ENCODE data around the gene MYH15.

The MYH15 gene

DNA sequence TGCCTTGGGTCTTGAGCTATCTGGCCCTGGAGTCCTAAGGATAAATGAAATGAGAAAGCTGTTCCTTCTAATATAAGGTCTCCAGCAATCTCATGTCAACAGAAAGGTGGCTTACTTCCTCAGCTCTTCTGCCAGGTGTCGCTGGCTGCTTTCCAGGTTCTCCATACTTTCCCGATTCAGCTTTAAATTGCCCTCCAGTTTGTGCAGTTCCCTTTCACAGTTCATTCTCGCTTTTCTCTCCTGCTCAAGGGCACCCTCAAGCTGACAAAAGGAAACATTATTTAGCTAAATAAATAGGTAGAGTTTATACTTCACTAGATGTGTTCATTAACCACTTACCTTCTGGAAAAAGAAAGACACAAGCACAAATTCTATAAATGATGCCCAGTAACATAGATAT lies 73.0 kb downstream of the MYH15 start:
- DNase-seq (ENCODE audit: extremely low read depth, insufficient read length) = no peak
- Histone ChIP-seq H3K4me3 (replicated peaks; ENCODE audit: low read depth, low read length) (no peak overlapping the region), H3K36me3 (ENCODE audit: control insufficient read depth, insufficient read depth, low read length) (no peaks in the 10 kb centered on the region), H3K27me3 (replicated peaks; ENCODE audit: control insufficient read depth, insufficient read depth, low read length) (no peaks in the 10 kb centered on the region)
- no peak for TF ChIP-seq CTCF (IDR thresholded peaks at IDR 0.05; ENCODE audit: insufficient read depth, low read length, poor library complexity, severe bottlenecking)

GRCh38 chr3:108433928-108434327 lies 76.5 kb downstream of the MYH15 start:
- TF ChIP-seq CTCF (IDR thresholded peaks at IDR 0.05; ENCODE audit: insufficient read depth, low read length, poor library complexity, severe bottlenecking) = no peak
- no peaks in the 10 kb centered on the region for H3K27me3 ChIP-seq (replicated peaks; ENCODE audit: control insufficient read depth, insufficient read depth, low read length)
- H3K36me3 ChIP-seq (ENCODE audit: control insufficient read depth, insufficient read depth, low read length) = no peaks in the 10 kb centered on the region
- H3K4me3 ChIP-seq (replicated peaks; ENCODE audit: low read depth, low read length) = no peak overlapping the region
- DNase-seq (ENCODE audit: extremely low read depth, insufficient read length) = no peak

DNA sequence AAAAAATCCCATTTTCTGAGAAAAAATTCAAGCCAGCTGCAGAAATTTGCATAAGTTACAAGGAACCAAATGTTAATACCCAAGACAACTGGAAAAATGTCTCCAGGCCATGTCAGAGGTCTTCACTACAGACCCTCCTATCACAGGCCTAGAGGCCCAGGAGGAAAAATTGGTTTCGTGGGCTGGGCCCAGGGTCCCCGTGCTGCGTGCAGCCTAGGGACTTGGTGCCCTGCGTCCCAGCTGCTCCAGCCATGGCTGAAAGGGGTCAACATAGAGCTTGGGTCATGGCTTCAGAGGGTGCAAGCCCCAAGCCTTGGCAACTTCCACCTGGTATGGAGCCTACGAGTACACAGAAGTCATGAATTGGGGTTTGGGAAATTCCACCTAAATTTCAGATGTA lies 78.0 kb downstream of the MYH15 start:
- DNase-seq (ENCODE audit: extremely low read depth, insufficient read length) = no peak

GRCh38 chr3:108430540-108430939 lies 79.9 kb downstream of the MYH15 start:
- no peak overlapping the region for H3K4me3 ChIP-seq (replicated peaks; ENCODE audit: low read depth, low read length)
- no peak for DNase-seq (ENCODE audit: extremely low read depth, insufficient read length)
- no peaks in the 10 kb centered on the region for H3K27me3 ChIP-seq (replicated peaks; ENCODE audit: control insufficient read depth, insufficient read depth, low read length)
- TF ChIP-seq CTCF (IDR thresholded peaks at IDR 0.05; ENCODE audit: insufficient read depth, low read length, poor library complexity, severe bottlenecking) = no peak
- no peaks in the 10 kb centered on the region for H3K36me3 ChIP-seq (ENCODE audit: control insufficient read depth, insufficient read depth, low read length)

More for the DNA sequence above, 78.0 kb downstream of the MYH15 start:
- no peaks in the 10 kb centered on the region for H3K27me3 ChIP-seq (replicated peaks; ENCODE audit: control insufficient read depth, insufficient read depth, low read length)
- no peak overlapping the region for H3K4me3 ChIP-seq (replicated peaks; ENCODE audit: low read depth, low read length)
- H3K36me3 ChIP-seq (ENCODE audit: control insufficient read depth, insufficient read depth, low read length) = no peaks in the 10 kb centered on the region
- TF ChIP-seq CTCF (IDR thresholded peaks at IDR 0.05; ENCODE audit: insufficient read depth, low read length, poor library complexity, severe bottlenecking) = no peak

DNA sequence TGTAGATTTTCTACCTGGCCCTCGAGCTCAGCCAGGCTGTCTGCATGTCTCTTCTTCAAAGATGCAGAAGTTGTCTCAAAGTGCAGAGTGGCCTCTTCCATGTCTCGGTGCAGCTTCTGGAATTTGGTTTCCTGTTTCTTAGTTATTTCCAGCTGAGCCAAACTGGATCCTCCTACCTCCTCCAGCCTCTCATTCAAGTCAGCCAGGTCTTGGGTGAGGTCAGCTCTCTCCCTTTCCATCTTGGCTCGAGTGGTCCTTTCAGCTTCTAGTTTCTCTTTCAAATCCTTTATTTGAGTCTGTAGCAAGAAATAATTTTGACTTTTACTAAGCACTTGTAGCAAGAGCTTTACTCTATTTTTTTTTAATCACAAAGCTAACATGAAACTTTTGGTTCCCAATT lies 81.8 kb downstream of the MYH15 start:
- no peak for DNase-seq (ENCODE audit: extremely low read depth, insufficient read length)
- no peaks in the 10 kb centered on the region for H3K36me3 ChIP-seq (ENCODE audit: control insufficient read depth, insufficient read depth, low read length)
- no peak for TF ChIP-seq CTCF (IDR thresholded peaks at IDR 0.05; ENCODE audit: insufficient read depth, low read length, poor library complexity, severe bottlenecking)
- no peak overlapping the region for H3K4me3 ChIP-seq (replicated peaks; ENCODE audit: low read depth, low read length)
- H3K27me3 ChIP-seq (replicated peaks; ENCODE audit: control insufficient read depth, insufficient read depth, low read length) = no peaks in the 10 kb centered on the region

- no peak for DNase-seq (ENCODE audit: extremely low read depth, insufficient read length)
- TF ChIP-seq CTCF (IDR thresholded peaks at IDR 0.05; ENCODE audit: insufficient read depth, low read length, poor library complexity, severe bottlenecking) = no peak
- no peaks in the 10 kb centered on the region for H3K27me3 ChIP-seq (replicated peaks; ENCODE audit: control insufficient read depth, insufficient read depth, low read length)
- no peak overlapping the region for H3K4me3 ChIP-seq (replicated peaks; ENCODE audit: low read depth, low read length)
- H3K36me3 ChIP-seq (ENCODE audit: control insufficient read depth, insufficient read depth, low read length) = no peaks in the 10 kb centered on the region
Observed at GRCh38 chr3:108420926-108421325, 89.5 kb downstream of the MYH15 start.
